ENCODE results near the gene PLXNA1. TPM values are rescaled to one million over a fixed set of nuclear protein-coding genes. Genes with fewer than 3 reads are reported as not detected.
A peak's percentile ranks its signal among the peaks of the same experiment; 100 is the strongest.

Gene PLXNA1
- polyA plus RNA-seq, 6 donors from 2014 or later, result 0.08 to 0.76 (median 0.28) TPM; not detected in 1

DNA sequence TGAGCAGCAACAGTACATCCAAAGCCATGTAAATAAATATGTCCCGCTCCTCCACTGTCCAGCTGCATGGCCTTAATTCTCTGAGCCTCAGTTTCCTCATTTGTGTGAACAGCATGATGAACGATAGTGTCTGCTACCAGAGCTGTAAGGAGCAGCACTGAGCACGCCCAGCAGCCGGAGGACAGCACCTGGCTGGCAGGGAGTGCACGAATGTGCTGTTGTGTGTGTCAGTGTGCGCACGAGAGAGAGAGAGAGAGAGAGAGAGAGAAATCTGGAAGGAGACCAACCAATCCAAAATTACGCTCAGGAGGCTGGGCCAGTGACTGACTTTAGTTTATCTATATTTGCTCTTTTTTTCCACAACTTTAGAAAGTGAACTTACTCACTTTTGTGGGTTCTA is 26.6 kb upstream of the PLXNA1 start:
- no peak for ATAC-seq (ENCODE audit: low read depth in 2 of 2)
- Mint-ChIP-seq H3K4me1 (peaks cover 5 to 40% (median 32%) of the 10 kb centered on the region in 3 donors), H3K36me3 (no peaks in the 10 kb centered on the region), H3K27ac (peak overlapping the region in 5 of 6 donors; percentile 50 to 99 (median 95)), H3K4me3 (peak overlapping the region in 2 of 8 donors; percentile 42 to 80), H3K27me3 (no peaks in the 10 kb centered on the region), H3K9me3 (no peaks in the 10 kb centered on the region)
- DNase-seq, result no peak

DNA sequence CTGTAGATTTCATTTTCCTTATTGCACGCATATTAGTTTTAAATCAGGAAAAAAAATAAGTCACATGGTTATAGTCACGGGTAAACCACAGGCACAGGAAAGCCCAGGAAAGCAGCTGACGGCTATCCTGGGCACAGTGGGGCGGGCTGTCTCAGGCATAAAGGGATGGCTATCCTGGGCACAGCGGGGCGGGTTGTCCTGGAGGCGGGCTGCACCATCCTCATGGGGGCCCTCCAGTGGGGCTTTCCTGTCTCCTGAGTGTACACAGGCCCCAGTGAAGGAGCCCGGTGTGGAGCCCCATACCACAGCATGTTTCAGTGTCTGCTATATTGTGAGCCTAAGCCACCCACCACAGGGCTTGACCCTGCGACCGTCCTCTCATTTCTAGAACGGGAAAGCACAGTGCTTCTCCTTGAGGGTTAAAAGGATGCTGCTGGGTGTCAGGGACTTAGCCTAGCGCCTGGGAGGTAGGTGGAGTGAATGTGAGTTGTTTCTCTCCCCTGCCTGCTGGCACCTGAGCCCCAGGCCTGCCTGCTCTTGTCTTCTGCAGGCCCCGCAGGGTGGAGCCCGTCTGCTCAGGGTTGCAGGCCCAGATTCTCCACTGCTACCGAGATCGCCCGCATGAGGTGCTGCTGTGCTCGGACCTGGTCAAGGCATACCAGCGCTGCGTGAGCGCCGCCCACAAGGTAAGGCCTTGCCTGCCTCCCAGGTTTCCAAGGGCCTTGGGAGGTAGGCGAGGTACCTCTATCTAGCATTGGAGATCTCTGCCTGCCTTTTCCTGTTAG is 25.9 kb upstream of the PLXNA1 start:
- ATAC-seq (ENCODE audit: low read depth in 2 of 2) (no peak), DNase-seq (no peak)
- Mint-ChIP-seq H3K4me1 (peaks cover 5 to 41% (median 39%) of the 10 kb centered on the region in 3 donors), H3K9me3 (no peaks in the 10 kb centered on the region), H3K36me3 (no peaks in the 10 kb centered on the region), H3K4me3 (peak overlapping the region in 1 of 8 donors; percentile 80), H3K27me3 (no peaks in the 10 kb centered on the region), H3K27ac (peak overlapping the region in 4 of 6 donors; percentile 34 to 99 (median 66))

DNA sequence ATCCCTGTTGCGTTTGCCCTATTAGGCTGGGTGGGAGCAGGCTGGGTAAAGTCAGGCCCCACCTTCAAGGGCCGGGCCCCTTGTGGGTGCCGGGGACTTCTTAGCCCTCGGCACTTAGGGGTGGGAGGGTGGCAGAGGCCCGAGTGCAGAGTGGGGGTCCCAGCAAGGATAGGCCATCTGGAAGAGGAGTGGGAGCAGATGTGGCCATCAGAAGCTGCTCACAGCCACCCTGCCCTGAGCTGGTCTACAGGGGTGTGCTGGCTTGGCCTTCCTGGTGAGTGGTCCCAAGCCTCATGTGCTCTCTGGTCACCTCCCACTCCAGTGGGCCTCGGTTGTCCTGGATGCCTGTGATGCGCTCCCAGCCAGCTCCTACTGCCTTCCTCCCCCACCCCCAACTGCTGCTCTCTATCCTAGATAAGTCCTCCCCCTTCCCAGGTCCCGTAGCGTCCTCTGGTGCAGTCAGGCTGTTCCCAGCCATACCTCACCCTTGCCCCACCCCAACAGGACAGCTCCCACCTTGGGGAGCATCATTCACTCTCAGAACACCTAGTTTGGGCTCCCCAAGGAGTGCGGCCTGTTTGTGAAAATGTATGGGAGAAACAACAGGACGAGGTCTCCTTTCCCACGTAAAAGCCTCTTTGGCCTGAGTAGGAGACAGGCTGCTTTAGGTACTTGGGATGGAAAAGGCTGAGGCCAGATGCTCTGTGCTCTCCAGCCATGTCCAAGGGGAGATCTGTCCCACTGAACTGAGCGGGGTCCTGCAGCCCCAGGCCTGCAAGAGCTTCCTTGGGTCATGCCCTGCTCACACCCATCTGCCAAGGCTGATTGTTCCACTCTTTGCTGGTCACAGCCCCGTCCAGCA is 24.9 kb upstream of the PLXNA1 start:
- DNase-seq (no peak), ATAC-seq (ENCODE audit: low read depth in 2 of 2) (no peak)
- Mint-ChIP-seq H3K36me3 (no peaks in the 10 kb centered on the region), H3K4me1 (peaks cover 5 to 44% (median 41%) of the 10 kb centered on the region in 3 donors), H3K4me3 (peak overlapping the region in 1 of 8 donors; percentile 76), H3K9me3 (no peaks in the 10 kb centered on the region), H3K27ac (peak overlapping the region in 4 of 6 donors; percentile 34 to 44 (median 40)), H3K27me3 (no peaks in the 10 kb centered on the region)

DNA sequence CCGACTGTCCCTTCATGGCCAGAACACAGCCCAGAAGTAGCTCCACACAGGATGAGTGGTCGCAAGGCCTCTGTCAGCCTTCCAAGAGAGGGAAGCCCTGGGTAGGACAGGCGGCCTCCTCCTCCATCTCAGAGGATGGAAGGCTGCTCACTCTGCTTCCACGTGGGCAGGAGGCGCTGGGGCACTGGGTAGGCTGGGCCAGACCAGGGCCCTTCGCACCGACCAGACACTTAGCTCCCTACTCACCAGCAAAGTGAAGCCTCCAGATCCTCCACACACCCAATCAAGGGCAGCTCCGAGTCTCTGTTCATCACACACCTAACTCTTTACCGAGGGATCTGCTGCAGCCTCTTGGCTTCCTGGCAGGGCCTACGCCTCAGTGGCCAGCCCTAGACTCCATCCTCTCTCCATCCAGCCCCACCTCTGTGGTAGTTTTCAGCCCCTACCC is 24.3 kb upstream of the PLXNA1 start:
- Mint-ChIP-seq H3K4me1 (peaks cover 5 to 44% (median 36%) of the 10 kb centered on the region in 3 donors), H3K36me3 (no peaks in the 10 kb centered on the region), H3K4me3 (no peak overlapping the region), H3K27ac (peak overlapping the region in 1 of 6 donors; percentile 74), H3K27me3 (no peaks in the 10 kb centered on the region), H3K9me3 (no peaks in the 10 kb centered on the region)
- ATAC-seq (ENCODE audit: low read depth in 2 of 2), result no peak
- no peak for DNase-seq

DNA sequence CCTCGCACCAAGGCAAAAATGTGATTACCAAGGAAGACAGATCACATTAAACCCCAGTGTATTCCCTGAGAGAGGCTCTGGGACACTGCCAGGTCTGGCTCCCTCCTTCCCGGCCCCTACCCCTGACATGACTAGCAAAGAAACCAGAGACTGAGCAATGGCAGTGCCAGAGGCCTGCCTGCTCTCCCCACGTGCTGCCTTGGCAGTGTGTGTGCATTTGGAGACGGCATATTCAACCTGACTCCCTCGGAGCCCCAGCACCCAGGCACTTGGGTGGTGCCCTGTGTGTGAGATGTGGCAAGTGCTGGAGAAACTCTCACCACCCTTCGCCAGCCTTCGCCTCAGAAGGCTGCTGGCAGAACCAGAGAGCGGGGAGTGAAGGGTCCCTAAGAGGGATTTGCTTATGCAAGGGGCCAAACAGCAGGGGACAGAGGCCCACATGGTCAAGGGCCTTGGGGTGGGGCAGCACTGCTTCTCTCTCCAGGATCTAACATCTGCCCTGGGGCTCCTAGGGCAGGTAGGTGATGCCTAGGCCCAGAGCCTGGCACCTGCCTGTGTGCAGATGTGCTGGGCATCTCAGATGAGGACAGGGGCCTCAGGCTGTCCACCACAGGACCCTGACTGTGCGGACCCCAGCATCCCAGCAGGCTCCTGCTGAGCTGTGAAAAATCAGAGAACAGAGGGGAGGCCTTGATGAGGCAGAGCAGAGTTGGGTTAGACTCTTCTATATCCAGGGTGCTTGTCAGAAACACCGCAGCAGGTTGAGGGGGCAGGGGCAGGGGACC is 23.6 kb upstream of the PLXNA1 start:
- DNase-seq (no peak), ATAC-seq (ENCODE audit: low read depth in 2 of 2) (no peak)
- peak overlapping the region in 3 of 6 donors; percentile 14 to 74 (median 40) for H3K27ac Mint-ChIP-seq
- H3K4me1 Mint-ChIP-seq, result peaks cover 5 to 47% (median 32%) of the 10 kb centered on the region in 3 donors
- H3K27me3 Mint-ChIP-seq, result peaks cover 0 to 3% (median 0%) of the 10 kb centered on the region in 3 donors
- H3K36me3 Mint-ChIP-seq, result no peaks in the 10 kb centered on the region
- H3K4me3 Mint-ChIP-seq, result no peak overlapping the region
- no peaks in the 10 kb centered on the region for H3K9me3 Mint-ChIP-seq

DNA sequence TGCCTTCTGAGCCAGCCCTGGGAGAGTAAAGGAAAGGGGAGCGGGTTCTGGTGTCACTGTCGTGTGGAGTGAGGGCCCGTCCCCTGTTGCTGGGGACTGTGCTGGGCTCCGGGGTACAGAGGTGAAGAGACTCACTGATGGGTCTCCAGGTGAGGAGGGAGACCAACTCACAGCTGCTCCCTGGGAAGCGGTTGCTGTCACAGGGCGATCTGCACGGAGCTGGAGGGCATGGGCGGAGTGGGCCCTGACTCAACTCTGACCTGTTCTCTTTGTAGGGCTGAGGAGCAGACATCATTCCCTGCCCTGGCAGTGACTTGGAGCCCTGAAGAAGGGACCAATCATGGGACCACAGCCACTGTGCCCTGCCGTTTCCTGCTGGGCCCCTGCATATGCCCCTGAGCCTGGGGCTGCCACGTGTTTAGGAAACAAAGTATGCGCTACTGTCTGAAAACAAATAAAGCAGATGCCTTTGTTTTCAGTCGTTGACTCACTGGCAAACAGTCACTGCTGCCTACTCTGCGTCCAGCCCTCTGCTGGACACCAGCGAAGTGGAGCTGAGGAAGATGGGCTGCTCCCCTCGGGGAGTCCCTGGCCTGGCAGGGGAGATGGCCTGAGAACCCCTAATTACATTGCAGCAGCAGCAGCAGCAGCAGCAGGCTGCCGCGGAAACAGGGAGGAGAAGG is 22.9 kb upstream of the PLXNA1 start:
- ATAC-seq (ENCODE audit: low read depth in 2 of 2), result no peak
- no peak for DNase-seq
- Mint-ChIP-seq H3K9me3 (no peaks in the 10 kb centered on the region), H3K36me3 (no peaks in the 10 kb centered on the region), H3K27me3 (peaks cover 0 to 10% (median 0%) of the 10 kb centered on the region in 3 donors), H3K4me3 (peak overlapping the region in 2 of 8 donors; percentile 29 to 57), H3K4me1 (peaks cover 5 to 52% (median 33%) of the 10 kb centered on the region in 3 donors), H3K27ac (peak overlapping the region in 4 of 6 donors; percentile 40 to 88 (median 78))

DNA sequence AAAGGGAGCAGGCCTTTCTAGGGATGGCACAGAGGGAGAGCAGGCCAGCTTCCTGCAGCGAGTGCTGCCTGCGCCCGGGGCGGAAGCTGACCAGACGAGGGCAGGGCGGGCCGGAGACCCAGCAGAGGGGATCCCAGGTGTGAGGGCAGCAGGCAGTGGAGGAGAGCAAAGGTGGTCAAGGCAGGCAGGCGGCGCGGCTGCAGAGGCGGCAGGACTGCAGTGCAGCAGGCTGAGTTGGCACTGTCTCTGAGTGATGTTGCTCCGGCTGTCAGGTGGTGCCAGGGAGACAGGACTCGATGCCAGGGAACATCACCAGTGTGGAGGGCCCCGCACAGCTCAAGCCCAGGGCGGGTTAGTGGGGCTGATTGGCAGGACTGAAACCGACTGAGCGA is 22.3 kb upstream of the PLXNA1 start:
- Mint-ChIP-seq H3K27ac (peak overlapping the region in 3 of 6 donors; percentile 31 to 82 (median 74)), H3K9me3 (no peaks in the 10 kb centered on the region), H3K36me3 (no peaks in the 10 kb centered on the region), H3K4me3 (peak overlapping the region in 3 of 8 donors; percentile 29 to 66 (median 57)), H3K4me1 (peaks cover 5 to 52% (median 32%) of the 10 kb centered on the region in 3 donors), H3K27me3 (peaks cover 0 to 11% (median 0%) of the 10 kb centered on the region in 3 donors)
- no peak for ATAC-seq (ENCODE audit: low read depth in 2 of 2)
- DNase-seq, result no peak

DNA sequence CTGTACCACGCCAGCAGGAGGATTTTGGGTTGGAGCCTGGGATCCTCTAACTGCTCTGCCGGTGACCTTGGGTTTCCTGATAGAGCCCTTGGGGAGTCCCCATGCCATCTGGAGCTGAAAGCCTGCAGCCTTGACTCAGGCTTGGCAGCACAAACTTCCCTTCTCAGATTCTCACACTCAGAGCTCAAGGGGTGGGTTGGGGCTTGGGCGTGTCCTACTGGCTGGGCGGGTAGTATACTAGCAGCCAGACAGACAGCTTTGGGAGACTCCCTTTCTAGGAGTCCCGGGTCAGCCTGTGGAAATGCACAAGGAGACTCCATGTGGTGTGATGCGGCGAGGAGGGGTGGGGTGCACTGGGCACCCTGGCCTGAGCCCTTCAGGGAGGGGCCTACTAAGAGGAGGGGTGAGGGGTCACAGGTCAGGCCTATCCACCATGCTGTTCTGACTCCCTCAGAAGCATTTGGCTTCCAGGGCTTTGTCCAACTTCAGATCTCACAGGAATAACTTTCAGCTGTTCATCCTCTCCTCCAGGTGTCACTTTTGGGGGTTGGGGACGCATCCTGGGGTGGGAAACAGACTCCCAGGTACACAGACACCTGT is 21.6 kb upstream of the PLXNA1 start:
- Mint-ChIP-seq H3K4me1 (peaks cover 5 to 52% (median 28%) of the 10 kb centered on the region in 3 donors), H3K27ac (peak overlapping the region in 3 of 6 donors; percentile 74 to 83 (median 81)), H3K4me3 (peak overlapping the region in 2 of 8 donors; percentile 57 to 66), H3K36me3 (no peaks in the 10 kb centered on the region), H3K9me3 (no peaks in the 10 kb centered on the region), H3K27me3 (peaks cover 0 to 16% (median 0%) of the 10 kb centered on the region in 3 donors)
- ATAC-seq (ENCODE audit: low read depth in 2 of 2) (peak in 1 of 2 donors; percentile 92), DNase-seq (peak; percentile 23)

DNA sequence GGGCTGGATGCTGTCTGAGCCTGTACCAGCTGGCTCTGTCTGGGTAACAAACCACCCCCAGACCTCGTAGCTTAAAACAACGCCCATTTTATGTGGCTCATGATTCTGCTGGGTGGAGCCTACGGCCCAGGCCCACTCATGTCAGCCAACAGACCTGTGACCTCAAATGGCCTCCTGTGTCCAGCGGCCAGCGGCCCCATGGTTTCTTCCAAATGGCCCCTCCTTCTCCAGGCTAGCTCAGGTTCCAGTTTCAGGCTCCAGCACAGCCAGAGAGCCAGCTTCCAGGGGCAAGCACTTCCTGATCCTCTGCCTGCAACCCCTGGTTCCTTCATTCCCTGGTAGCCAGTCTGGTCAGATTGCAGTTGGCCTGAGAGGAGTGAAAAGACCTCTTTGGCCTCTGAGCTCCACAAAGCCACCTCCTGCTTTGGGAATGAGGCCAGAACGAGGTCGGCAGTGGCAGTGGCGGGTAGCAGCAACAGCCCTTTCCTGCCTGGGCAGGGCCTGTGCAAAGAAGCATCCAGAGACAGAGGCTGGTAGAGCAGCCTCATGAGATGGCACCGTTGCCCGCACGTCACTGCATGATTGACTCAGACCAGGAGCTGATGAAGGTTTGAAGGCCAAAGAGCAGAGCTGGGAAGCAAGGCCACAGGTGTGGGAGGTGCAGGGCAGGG is 21.0 kb upstream of the PLXNA1 start:
- no peak for DNase-seq
- peak overlapping the region in 1 of 8 donors; percentile 40 for H3K4me3 Mint-ChIP-seq
- H3K9me3 Mint-ChIP-seq, result no peaks in the 10 kb centered on the region
- ATAC-seq (ENCODE audit: low read depth in 2 of 2), result no peak
- H3K27ac Mint-ChIP-seq, result peak overlapping the region in 1 of 6 donors; percentile 27
- peaks cover 0 to 21% (median 0%) of the 10 kb centered on the region in 3 donors for H3K27me3 Mint-ChIP-seq
- H3K4me1 Mint-ChIP-seq, result peaks cover 5 to 52% (median 26%) of the 10 kb centered on the region in 3 donors
- H3K36me3 Mint-ChIP-seq, result no peaks in the 10 kb centered on the region

DNA sequence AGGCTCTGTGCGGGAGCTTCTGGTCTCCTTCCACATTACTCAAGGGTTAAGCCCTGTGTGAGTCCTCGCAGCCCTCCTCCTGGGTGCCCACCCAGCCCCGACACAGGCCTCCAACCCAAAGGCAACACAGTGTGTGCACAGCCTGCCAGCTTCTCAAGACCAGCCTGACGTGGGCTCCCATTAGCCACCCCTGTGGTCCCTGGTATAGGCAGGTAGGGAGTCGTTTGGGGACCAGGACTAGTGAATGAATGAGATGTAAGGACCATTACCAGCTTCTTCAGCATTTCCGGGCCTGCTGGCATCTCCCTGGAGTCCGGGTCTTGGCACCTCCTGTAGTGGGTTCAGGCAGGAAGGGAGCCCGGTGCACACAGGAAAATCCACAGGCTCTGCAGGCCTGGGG is 20.2 kb upstream of the PLXNA1 start:
- peaks cover 5 to 54% (median 26%) of the 10 kb centered on the region in 3 donors for H3K4me1 Mint-ChIP-seq
- peaks cover 0 to 26% (median 0%) of the 10 kb centered on the region in 3 donors for H3K27me3 Mint-ChIP-seq
- DNase-seq (no peak), ATAC-seq (ENCODE audit: low read depth in 2 of 2) (no peak)
- no peaks in the 10 kb centered on the region for H3K9me3 Mint-ChIP-seq
- no peaks in the 10 kb centered on the region for H3K36me3 Mint-ChIP-seq
- peak overlapping the region in 2 of 8 donors; percentile 35 to 43 for H3K4me3 Mint-ChIP-seq
- H3K27ac Mint-ChIP-seq, result no peak overlapping the region

DNA sequence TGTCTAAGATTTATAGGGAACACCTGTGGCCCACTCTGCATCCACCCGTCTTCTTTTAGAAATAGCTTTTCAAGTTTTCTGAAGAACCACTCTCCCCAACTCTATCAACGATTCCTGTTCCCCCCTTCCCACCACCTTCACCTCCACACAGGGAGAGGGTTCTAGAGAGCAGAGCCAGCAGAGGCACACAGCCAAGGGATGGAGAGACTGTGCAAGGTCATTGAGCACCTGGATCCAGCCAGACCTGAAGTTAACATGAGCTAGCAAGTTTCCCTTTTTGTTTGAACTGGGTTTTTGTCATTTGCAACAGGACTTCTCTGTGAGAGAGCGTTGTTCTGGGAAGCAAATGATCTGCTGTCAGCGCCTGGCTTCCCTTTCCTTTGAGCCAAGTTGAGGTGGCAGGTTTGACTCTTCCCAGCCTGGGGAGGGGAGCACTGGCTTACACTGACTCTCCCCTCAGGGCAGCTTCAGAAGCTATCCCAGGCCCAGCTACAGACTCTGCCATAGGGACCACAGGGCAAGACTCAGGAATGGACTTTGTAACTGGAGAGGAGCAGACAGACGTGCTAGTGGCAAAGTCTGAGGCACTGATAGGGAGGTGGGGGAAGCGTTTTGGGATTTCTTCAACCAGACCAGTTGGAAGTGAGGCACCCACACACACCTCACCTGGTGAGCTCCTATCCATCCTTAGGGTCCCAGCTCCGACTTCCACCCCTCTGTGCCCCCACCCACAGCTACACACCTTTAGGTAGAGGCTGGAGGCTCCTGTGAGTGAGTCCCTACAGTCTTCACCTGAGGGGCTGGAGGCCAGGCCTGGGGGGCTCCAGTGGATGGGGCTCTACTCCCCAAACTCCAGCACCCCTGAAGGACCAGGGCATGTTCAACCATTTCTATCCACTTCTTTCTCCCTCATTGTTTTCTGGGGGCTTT is 19.4 kb upstream of the PLXNA1 start:
- ATAC-seq (ENCODE audit: low read depth in 2 of 2) (no peak), DNase-seq (no peak)
- H3K27ac Mint-ChIP-seq, result no peak overlapping the region
- H3K36me3 Mint-ChIP-seq, result no peaks in the 10 kb centered on the region
- H3K27me3 Mint-ChIP-seq, result peaks cover 0 to 33% (median 5%) of the 10 kb centered on the region in 3 donors
- H3K9me3 Mint-ChIP-seq, result no peaks in the 10 kb centered on the region
- H3K4me1 Mint-ChIP-seq, result peaks cover 5 to 50% (median 26%) of the 10 kb centered on the region in 3 donors
- H3K4me3 Mint-ChIP-seq, result no peak overlapping the region
